GM12892 (cell line): ENCODE measurements around the gene KCNJ3.

Source experiments
- POLR2A ChIP-seq: IDR thresholded peaks from 2 replicates; pipeline ENCODE4 v1.6.1; 2011; ENCODE audit warnings: low read depth, low read length, control low read depth
- POLR2AphosphoS5 ChIP-seq: IDR thresholded peaks from 2 replicates; pipeline ENCODE4 v1.6.1; 2011; ENCODE audit warnings: low read depth, low read length, control low read depth
- TAF1 ChIP-seq: IDR thresholded peaks from 2 replicates; pipeline ENCODE4 v1.6.1; 2011; ENCODE audit warnings: low read depth, mild to moderate bottlenecking, control low read depth, low read length, borderline replicate concordance

- TF ChIP-seq POLR2A: no peak
- no peak for TF ChIP-seq TAF1
- no peak for TF ChIP-seq POLR2AphosphoS5
Measured at GRCh38 chr2:154710078-154710477, 11.6 kb downstream of the KCNJ3 start.
